Left ventricle myocardium superior (tissue), 1 donor: ENCODE measurements around the gene PALLD. TPM values are rescaled to one million over a fixed set of nuclear protein-coding genes. Genes with fewer than 3 reads are reported as not detected.

Experiments
- ATAC-seq: fragments of 200-7000 bp; cut with Tn5 transposase; one replicate; pipeline ENCODE4 v1.9.1; 2020; ENCODE audit warnings: mild to moderate bottlenecking, moderate library complexity
- DNase-seq: peaks from one replicate; pipeline ENCODE4 v3.0.0-alpha.2; 2020
- intact Hi-C: fragments of 100-400 bp; cut with micrococcal nuclease; formaldehyde crosslinking; loops from one replicate; pipeline ENCODE4 v1.11.0; 2022
- total RNA-seq: library from RNA; stranded (reverse); fragmentation: NEBNext Ultra II Directional; extraction: Animal tissue kit (Norgen Biotek cat#: 25700); gene quantifications from one replicate; pipeline ENCODE4 v1.2.1, GENCODE V29; 2021
- donor health status: DM: no; HTN: yes; CAD: no; lungs with severe emphysema.

The PALLD gene
- total RNA-seq, 1 donor from 2014 or later = 998 TPM

DNA sequence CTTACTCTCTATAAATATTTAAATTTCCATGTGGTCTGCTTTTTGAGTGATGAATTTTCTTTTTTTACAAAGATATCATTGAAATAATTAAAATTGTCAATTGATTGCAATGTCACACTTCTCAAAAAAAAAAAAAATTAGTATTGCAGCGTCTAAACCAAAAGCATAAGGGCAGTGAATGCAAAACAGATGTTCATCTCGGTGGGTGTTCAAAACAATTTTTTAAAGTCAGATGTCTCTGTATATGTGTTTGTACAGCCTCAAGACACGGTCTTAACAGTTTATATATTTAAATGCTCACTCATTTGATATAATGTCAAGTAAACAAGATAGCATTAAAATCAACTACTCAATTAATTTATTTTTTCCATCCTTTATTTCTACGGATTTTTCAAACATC, 52.3 kb downstream of the PALLD start:
- intact Hi-C loops = no loop called here
- DNase-seq = no peak

DNA sequence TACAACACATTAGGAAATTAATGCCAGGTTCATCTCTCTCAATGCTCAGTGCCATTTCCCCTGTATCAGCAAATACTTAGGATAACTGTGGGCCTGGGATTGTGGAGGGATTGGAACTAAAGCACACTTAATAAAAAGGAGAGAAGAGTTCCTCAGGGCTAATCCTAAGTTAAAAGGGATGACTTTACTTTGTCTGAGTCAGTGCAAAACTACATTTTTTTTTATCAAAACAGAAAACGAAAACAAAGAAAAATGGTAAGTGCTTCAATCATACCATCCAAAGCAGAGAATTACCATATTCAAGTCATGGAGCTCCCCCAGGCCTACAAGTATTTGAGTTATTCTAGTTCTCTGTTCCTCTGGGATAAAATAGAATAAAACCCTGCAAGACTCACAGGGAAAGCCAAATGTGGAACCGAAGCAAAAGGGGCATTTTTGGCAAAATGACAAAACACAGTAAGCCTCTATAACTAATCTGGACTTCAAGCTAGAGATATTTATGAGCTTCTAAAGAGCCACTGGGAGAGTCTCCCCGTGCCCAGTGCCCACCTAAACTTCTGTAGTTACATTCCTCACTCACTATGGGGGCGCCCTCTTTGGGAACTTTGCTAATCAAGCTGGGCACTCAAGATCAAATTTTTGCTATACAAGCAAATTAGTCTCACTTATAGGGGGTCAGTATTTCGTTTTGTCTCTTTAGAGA, 53.4 kb downstream of the PALLD start:
- DNase-seq (no peak), ATAC-seq (no peak)
- intact Hi-C loops = no loop called here

More for the DNA sequence above, 52.3 kb downstream of the PALLD start:
- no peak for ATAC-seq

DNA sequence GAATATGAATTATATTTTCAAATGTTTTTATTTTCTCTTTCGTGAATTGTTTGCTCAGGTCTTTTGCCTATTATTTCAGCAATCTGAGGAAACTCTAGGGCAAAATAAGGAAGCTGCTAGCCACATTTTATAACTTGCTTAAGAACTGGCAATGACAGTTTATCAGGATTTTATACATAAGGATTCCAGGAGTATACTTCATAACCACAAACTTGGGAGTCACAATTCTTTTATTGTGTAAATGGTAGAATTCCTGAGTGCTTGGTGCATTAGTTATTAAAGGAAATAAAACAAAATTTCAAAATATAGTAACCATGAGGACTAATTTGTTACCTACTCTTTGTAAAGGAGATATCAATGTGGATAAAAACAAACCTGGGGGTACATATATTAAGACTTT, 54.4 kb downstream of the PALLD start:
- ATAC-seq (no peak), DNase-seq (no peak)
- intact Hi-C loops = no loop called here

DNA sequence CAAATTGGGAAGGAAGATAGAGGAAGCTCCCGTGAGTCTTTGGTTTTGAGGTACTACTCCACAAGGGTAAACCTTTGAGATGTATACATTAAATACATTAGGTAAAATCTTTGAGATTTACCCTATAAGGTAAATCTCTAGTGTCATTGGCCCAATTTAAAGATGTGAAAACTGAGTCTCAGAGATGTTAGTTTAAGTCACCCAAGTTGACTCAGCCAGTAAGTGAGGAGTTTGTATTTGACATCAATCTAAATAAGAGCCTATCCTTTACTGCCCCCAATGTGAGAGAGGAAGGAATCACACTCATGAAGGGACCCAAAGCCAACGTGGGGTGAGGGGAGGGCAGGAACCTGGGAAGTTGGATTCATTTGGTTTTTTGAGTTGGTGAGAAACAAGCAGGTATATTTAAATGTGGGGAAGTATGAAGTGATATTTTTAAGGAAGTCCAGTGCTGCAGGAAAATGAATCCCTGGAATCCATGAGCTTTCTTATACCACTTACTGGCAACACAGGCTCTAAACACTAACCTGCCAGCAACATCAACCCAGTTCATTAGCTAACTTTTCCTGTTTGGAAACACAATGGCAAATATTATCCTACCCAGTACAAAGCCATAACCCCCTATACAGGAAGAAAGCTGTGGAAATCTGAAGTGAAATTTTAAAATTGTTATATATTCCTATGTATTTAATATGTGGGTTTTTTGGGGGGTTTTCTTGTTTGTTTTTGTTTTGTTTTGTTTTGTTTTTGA, 55.3 kb downstream of the PALLD start:
- no peak for DNase-seq
- intact Hi-C loops = no loop called here
- ATAC-seq = peak; percentile 29

DNA sequence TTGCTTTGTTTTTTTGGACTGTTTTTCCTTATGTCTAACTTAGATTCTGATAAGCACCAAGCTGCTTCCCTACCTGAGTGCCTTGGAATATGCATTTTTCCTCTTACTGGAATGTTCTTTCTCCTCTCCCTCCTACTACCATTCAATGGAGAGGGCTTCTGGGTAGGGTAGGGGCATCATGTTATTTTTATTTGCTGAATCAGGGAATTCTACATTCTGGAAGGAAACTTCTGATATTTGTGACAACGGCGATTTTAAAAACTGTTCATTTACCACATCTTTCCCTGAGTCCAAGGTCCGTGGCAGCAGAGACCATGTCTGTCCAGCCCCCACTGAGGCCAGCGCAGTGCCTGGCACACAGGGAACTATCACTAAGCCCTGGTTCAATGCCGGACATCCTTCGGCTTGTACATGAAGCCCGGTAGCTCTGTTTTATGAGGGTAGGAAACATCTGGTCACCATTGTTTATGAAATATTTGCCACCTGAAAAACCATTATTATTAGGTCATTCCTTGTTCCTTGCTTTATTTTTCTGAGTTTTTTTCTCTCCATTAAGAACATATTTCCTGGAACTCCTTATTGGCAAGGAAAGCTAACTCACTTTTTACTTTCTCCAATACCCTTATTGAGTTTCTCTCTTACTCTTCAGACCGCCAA, 57.0 kb downstream of the PALLD start:
- no peak for ATAC-seq
- no peak for DNase-seq
- intact Hi-C loops = no loop called here

DNA sequence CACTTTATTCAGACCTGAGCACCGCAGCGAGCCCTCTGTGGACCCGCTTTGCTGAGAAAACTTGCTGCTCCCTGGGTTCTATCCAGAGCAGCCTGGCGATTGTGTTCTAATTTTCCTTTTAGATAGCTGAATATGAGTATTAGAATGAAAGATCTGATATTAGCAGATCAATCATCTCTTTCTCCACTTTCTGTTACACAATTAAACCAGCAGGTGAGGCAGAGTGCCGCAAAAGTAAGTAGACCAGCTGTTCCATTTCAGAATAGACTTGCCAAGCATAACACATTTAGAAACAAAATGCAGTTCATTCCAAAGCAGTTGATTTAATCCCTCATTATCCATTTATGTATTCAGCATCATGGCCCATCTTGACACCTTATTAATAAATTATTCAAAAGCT, 58.6 kb downstream of the PALLD start:
- no peak for DNase-seq
- no peak for ATAC-seq
- intact Hi-C loops = no loop called here

DNA sequence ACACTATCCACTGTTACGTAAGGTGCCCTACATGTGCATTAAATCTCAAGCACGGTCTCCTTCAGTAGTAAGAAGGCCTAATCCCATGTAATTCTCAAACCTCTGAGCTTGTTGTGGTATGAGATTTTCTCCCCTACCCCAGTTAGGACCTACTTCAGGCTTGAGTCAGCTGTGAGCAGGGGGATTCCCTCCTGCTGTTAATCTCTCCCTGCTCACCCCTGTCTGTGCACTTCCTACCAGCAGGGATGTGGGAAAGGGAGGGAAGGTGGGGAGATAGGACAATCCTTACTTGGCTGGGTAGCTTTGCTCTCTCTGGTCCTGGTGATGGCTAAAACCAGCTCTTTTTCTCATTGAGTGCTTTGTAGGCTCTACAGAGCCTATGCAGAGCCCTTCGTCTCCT, 60.8 kb downstream of the PALLD start:
- peak; percentile 8 for ATAC-seq
- intact Hi-C loops = no loop called here
- no peak for DNase-seq

DNA sequence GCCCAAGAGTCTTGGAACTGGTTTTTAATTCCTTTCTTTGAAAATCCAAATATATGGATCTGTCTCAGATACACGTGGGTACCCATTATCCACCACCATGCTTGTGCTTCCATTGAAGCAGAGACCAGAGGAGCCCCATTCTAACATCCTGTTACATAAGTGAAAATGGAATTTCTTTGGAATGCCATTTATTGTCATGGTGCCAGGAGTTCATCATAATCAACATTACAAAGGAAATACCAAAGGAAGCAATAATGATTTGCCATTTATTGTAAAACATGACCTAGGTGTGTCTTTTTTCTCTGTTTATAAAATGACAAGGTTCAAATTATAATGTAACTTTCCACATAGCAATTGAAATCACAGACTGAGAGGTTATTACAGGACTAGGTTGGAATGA, 61.7 kb downstream of the PALLD start:
- intact Hi-C loops = no loop called here
- DNase-seq (no peak), ATAC-seq (no peak)

DNA sequence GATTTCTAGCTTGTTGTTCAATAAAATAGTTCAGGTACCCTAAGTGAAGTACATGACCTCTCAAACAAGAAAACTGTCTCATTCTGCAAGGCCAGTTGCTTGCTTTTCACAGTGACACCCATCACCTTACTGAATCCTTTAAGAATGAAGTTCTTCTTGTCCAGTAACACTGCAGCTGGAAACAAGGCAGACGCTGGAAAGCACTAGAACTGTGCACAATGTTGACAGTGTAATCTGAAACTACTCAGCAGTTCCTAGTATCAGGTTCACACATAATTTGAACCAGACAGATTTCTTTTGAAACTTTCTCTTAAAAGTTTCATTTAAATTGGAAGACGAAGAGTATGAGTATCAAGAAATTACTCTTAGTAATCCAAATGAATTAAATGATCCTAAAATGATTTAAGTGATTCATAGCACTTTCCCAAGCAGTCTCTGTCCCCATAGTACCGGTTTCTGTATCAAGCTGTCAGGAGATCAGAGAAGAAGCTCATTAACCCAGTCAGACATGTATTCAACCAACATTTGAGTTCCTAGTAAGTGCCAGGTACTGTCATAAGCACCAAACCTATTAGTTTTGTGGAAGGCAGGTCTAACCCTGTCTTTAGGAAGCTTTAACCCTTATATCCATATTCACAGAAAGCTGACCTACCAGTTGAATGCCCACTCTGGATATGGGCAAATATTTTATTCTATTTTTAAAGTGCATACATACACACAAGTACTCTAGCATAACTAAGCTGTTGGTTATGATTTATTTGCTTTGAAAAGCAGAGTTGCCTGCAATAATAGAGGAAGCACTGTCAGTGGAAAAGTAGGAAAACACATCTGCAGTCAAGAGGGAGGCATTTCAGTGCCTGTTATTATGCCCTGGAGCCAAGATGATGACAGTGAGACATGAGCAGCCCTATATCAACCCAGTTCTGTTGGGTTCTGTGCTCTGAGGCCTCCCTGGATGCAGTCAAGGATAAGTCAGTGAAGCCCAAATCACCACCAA, 63.6 kb downstream of the PALLD start:
- DNase-seq (no peak), ATAC-seq (peak; percentile 52)
- intact Hi-C loops = no loop called here

DNA sequence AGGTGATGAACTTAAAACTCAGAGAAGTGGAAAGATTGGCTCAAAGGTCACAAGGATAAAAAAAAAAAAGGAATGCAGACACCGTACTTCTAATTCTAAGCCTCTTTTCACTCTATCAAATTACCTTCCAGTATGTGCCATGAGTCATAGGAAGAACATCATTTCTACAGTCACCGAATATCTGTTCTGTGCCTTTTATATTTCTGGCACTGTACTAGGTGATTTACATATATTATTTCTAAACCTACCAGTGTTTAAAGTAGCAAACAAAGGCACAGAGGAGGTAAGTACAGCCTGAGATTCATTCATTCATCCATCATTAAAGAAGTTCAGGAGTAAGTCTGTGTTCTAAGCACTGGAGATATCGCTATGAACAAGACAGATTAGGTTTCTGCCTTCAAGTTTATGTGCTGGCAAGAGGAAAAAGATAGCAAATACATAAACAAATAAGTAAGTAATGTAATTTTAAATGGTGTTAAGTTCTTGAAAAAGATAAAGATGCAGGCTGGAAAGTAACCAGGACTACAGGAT, 65.3 kb downstream of the PALLD start:
- DNase-seq (no peak), ATAC-seq (no peak)
- intact Hi-C loops = no loop called here

DNA sequence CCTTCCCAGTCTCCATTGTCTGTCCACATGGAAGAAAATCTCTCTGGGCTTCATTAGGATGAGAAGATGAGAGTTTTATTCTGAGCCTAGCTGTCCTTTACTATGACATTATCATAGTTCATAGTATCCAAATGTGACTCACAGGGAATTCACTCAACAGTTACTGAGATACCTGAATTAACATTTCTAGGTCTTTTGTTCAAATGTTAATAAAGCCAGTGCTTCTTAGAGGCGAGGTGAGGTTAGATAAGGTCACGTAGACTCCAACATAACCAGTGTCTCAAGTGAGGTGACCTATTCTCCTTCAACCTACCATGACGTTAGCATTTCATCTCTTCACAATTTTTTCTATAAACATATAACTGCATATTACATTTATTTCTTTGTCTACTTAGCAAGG, 67.2 kb downstream of the PALLD start:
- intact Hi-C loops = no loop called here

DNA sequence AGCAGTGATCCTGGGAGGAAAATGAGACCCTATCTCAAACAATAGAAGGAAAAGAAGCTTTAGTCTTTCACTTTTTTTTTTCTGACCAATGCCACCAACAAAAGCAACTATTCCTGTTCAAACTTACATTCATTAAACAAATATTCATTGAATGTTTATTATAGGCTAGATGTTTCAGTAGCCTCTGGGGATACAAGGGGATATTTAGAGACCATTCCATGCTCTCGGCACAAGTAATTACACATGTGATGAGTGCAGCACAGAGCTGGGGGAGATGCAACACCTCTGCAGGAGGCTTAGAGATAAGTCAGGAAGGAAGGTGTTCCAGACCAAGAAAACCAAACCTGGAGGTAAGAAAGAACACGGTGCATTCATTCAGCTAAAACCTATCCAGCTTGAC, 68.3 kb downstream of the PALLD start:
- DNase-seq = no peak
- intact Hi-C loops = no loop called here
- ATAC-seq = no peak

More for the DNA sequence above, 67.2 kb downstream of the PALLD start:
- ATAC-seq (no peak), DNase-seq (no peak)

DNA sequence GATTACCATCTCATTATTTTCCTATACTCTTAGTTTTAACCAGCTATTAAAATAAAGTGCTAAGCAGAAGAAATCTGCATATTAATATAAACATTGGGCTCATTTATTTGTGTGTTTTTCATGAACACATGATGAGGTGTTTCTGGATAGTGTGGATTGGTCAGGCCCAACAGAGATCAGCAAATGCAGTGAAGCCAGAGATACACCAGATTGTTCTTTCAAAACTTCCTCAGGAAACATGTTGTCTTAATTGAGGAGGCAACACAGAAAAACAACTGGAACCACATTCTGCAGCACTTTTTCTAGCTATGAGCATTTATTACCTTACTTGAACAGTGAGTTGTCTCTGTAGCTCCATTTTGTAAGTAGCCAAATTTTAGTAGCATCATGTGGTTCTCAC, 69.9 kb downstream of the PALLD start:
- no peak for ATAC-seq
- DNase-seq = no peak
- intact Hi-C loops = no loop called here

DNA sequence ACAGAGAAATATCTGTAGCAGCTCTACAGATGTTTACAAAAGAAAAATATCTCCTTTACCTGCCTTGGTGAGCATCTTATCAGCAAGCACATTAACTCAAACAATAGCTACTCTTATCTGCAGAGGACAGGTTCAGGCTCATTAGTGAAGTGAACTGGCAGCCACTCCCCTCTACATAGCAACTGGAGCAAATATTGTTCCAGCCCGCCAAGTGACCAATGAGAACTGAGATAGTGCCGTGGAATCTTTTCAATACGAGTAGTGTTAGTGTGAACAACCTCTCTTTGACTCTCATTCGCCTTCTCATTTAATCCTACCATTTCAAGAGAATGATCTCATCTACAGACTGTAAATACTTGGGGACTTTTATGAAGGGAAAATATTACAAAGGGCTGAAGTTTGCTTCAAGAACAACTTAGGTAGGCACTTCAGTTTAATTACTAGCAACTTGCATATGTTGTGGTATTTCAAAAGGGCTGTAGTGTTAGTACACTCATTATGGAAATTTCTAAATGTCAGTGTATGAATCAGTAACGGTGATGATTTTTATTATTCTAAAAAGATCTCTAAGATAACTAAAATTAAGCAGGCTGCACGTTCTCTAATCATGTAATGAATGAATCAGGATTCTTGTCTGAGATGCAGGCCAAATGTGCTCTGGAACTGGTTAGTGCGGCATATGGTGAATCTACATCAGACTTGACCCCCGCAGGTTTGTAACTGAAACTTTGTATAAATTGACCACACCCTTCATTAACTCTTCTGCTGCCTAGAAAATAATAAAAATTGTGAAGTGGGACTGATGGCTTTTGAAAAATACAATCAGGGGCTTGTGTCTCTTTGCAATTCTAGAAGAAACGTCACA, 72.4 kb downstream of the PALLD start:
- intact Hi-C loops = no loop called here
- DNase-seq (no peak), ATAC-seq (peak; percentile 94)

DNA sequence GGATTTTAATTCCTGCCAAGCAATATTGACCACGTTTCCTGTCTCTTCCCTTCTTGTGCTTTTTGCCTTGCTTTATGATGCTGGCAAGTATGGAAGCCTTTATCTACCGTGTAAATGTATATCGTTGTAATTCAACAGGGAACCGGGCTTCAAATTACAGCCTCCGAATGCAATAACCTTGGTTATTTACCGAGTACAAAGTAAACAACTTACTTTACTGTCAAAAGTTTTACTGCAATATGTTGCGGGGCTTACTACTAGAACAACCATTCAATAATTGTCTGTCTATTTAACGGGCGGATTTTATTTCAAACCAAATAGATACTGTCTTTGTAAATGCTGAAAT, 73.1 kb downstream of the PALLD start:
- intact Hi-C loops = no loop called here
- no peak for DNase-seq
- no peak for ATAC-seq

DNA sequence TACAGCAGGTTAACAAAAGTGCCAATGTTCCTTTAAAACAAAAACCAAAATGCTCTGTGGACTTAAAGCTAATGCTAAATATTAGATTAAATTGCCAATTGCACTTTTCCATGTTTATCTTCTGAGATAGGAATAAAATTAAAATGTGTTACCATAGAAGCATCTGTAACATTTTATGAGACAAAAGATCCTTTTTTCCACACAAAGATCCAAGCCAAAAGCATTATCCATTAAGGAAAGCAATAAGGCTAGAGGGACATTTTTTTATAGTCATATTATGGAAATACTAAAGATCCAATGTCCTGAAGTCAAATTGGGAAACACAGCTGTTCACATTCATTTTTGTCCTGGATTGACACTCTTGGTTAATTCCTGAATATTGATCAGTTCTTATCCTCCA, 73.6 kb downstream of the PALLD start:
- intact Hi-C loops = no loop called here
- no peak for ATAC-seq
- DNase-seq = no peak

DNA sequence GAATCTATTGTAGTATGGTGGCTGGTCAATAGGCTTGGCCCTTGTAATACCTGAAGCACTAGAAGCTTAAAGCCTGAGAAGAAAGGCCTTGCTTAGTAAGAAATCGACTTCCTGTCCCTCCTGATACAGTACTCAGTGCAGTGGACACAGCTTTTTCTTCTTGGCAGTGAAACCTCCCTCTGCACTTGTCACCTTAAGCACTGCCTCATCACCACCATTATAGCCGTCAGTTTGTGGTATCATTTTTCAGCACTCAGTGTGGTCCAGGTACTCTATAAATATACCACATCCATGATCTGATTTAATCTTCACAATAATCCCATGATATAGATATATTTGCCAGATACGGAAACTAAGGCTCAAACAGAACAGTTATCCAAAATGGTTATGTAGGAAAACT, 75.2 kb downstream of the PALLD start:
- intact Hi-C loops = no loop called here
- ATAC-seq (no peak), DNase-seq (no peak)

DNA sequence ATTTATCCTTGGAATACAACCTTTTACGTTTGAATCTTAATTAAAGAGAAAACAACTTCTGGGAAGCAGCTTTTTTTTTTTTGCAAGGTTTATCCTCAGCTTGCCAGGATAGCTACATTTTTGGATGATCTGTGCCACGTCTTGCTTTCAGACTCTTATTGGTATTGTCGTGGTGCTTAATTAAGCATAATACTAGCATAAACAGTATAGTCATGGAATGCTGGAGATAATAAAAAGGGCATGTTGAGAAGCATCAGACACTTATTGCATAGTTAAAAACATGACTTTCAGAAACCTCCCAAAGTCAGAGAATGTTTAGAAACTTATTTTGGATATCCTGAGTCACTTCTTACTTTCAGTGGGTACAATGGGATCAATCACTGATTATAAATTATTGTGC, 77.0 kb downstream of the PALLD start:
- no peak for ATAC-seq
- intact Hi-C loops = no loop called here
- DNase-seq = no peak
